Endometrial microvascular endothelial cells (primary cell): Measurements from ENCODE around the gene DUSP12. TPM values are rescaled to one million over a fixed set of nuclear protein-coding genes. Genes with fewer than 3 reads are reported as not detected.

ENCODE experiments used
- in situ Hi-C: cut with HindIII; loops from 2 replicates; pipeline ENCODE4 v1.10.0; 2017; ENCODE audit warnings: low sequenced_read_pairs, low pct_unique_long_range_greater_than_20kb; ENCODE audit errors: inconsistent ontology term
- total RNA-seq: library from RNA; depleted of rRNA; stranded (reverse); fragments of >200 nt; gene quantifications from one replicate; pipeline ENCODE4 v1.2.3, GENCODE V29; 2015; ENCODE audit errors: inconsistent ontology term

The DUSP12 gene
- total RNA-seq, 1 donor from 2014 or later: 33.3 TPM

DNA sequence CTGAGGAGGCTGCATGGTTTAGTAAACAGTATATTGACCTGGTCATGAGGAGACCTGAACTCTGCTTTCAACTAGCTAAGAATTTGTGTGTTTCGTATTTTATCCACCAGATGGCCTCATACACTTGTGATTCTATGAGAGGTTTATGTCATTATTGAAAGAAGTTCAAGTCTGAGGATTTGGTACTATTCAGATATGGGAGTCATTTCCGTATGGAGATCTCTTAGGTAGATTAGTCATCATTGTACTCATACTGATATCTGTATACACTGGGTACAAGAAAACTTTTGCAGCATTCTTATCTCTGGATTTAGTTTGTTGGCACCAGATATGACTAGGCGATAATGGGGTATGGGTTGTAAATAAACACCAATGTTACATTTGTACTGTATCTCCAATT, 43.2 kb downstream of the DUSP12 start:
- in situ Hi-C loops: no loop called here

GRCh38 chr1:161799792-161800191, 50.2 kb downstream of the DUSP12 start:
- in situ Hi-C loops: no loop called here

DNA sequence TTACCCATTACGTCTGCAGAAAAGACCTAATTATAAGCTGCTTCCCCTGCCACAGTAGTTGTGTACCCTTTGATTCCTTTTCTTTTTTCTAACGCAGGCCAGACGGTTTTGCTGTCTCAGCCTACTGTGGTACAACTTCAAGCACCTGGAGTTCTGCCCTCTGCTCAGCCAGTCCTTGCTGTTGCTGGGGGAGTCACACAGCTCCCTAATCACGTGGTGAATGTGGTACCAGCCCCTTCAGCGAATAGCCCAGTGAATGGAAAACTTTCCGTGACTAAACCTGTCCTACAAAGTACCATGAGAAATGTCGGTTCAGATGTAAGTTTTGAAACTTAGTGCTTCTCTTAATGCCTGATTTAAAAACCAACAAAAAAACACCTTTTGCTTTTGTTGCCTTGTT, 52.4 kb downstream of the DUSP12 start:
- in situ Hi-C loops: no loop called here

DNA sequence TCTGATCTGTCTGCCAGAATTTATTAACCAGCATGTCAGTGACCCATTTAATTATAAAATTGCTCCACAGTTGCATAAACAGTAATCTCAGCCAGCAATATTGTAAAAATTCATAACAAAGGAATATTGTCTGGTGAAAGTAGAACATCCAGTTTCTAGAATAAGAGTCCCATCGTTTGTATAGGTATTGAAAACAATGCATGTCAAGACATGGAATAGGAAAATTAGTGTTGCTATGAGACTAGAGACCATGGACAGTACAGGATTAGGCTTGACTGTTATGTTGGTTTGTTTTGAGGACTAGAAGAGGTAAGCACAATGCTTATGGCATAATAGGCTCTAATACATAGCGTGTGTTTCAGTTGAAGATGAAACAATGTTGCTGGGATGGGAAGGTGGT, 53.6 kb downstream of the DUSP12 start:
- in situ Hi-C loops: no loop called here

GRCh38 chr1:161805399-161806197, 56.0 kb downstream of the DUSP12 start:
- in situ Hi-C loops: no loop called here

Other genes with a start within 250 kb of the DUSP12 start
- gene FCGR2A, start 244.3 kb upstream of the DUSP12 start, total RNA-seq: not detected
- not detected for gene HSPA6, start 225.2 kb upstream of the DUSP12 start, total RNA-seq
- not detected for gene FCGR3A, start 200.0 kb upstream of the DUSP12 start, total RNA-seq
- gene FCGR3B, start 118.6 kb upstream of the DUSP12 start, total RNA-seq: not detected
- not detected for gene FCGR2B, start 86.6 kb upstream of the DUSP12 start, total RNA-seq
- not detected for gene FCRLA, start 42.6 kb upstream of the DUSP12 start, total RNA-seq
- 2.2 TPM for gene FCRLB, start 28.2 kb upstream of the DUSP12 start, total RNA-seq
- gene ATF6, start 16.5 kb downstream of the DUSP12 start, total RNA-seq: 40.7 TPM